Muscle of arm (tissue), 12 donors: ENCODE data around the gene EDRF1. TPM values are rescaled to one million over a fixed set of nuclear protein-coding genes. Genes with fewer than 3 reads are reported as not detected.
"Not testable (repeated sequence)": the region's sequence is repeated elsewhere in the genome, so short reads cannot be mapped to it uniquely, and the experiment has no call there.

Experiments used
- DNase-seq: peaks from one replicate; pipeline ENCODE4 v3.0.0-alpha.2; 2013
- polyA plus RNA-seq, 12 donors: library from polyadenylated mRNA; unstranded; fragments of 120-200 nt; gene quantifications; one replicate each; pipeline ENCODE4 v1.2.1, GENCODE V29; 2013; ENCODE audit not compliant: insufficient read length in 12 of 12

EDRF1 gene
- polyA plus RNA-seq, 12 donors, result 16.1 to 33.7 (median 24.3) TPM; not detected in 1

DNA sequence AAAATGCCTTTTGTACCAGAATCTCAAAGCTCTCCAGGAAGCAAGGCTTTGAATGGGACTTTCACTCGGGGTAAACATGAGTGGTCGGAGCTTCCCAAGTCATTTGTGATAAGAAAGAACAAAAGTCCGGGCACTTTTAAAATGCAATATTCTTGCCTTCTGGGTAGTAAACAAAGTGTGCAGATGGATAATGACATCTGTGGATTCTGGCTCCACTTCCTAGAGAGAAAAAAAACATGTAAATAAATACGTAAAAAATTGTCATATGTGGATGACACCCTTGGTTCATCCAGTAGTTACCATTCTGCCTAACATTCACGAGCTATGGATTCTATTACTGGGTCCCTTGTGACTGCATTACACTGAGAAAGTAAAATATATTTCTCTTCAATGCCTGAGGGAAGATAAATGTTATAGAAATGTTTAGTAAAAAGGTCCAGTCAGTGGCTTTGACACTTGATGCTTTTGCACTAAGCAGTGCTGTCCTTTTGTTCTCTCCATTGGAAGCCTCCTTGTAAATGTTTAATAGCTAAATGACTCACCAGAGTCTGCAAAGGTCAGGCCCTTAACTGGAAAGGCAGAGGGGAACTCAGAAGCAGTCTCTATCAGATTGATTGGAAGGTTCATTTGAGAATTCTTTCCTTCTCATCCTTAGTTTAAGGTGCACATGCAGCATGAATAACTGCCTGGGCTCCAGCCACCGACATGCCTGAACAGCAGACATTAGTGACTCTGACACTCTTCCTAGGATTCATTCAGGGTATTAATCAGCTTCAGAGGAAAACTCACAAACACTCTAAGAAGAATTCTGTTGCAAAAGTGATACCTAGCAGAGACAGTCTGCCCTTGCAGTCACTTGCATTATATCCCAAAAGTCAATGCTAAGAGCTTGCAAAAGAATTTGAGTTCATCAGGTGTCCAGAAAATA is 11.7 kb upstream of the EDRF1 start:
- DNase-seq, result no peak

DNA sequence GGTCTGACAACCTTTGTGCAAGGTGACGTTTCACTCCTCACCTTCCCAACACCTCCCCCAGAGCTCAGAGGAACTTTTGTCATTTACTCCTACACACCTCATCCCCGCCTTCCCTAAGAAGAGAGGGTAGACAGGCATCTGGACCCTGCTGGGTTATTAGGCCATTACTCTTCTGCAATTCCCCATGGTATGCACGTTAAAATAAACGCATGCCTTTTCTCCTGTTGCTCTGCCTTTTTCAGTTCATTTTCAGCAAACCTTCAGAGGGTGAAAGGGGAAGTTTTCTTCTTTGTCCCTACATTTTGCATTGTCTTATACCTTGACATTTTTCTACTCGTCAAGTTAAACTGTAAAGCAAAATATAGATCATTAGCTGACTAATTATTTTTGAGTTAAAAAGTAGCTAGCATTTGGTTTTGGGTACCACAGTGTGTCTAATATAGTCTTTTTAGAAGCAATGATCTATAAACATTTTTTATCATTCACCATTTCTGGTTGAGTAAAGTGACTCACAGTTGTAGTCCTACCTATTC is 10.5 kb upstream of the EDRF1 start:
- no peak for DNase-seq

DNA sequence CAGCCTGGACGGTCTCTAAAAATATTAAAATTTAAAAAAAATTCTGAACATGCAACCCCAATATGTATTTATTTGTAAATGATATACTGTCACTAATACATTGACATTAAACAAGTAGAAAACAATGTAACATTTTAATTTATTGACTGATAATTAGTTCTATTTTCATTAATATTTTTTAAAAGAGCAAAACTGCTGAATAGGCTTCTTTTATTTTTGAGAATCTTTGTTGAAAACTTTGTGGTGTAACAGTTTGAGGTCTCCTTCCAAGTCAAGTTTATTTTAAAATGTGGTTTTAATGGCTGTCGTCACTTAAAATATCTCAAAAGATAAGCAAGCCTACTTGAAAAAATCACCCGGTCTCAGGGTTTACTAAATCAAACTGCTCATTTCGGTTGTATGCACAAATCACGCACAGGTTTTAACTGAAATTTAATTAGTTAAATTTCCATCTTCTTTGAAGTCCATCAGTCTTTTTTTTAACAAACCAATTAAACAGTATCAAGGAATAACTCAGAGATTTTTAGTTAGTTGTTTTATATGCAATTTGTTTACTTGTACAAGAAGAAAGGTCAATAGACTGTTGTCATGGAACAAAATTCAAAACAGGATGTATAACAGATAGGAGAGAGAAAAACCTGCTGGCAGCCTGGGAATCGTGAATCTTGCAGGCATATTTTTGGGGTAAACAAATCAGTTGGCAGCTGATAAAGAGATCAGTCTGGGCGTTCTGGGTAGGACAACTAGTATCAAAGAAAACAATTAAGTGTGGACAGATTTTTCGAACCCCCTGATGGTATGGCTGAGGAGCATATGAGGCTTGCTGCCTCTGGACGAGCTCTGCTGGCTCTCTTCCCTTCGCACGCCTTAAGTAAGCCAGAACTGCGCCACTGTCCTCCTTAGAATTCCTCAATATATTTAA is 9.7 kb upstream of the EDRF1 start:
- DNase-seq, result no peak

DNA sequence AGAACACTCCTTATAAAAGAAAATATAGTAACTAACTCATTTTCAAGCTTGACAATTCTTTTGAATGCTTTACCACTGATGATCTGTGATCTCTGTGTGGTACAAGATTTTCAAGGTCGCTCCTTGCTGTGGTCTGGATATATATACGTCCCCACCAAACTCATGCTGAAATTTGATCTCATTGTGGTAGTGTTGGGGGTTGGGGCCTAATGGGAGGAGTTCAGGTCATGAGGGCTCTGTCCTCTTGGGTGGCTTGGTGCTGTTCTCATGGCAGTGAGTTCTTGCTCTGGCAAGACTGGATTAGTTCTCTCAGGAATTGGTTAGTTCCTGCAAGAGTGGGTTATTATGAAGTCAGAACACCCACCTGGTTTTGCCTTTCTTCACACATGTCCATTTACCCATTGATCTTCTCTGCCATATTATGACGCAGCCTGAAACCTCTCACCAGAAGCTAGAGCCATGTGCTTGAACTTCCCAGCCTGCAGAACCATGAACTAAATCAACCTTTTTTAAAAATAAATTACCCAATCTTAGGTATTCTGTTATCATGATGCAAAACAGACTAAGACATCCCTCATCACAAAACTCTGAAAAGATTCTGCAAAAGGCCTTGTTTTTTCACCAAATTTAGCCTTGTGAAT is 8.3 kb upstream of the EDRF1 start:
- no peak for DNase-seq

DNA sequence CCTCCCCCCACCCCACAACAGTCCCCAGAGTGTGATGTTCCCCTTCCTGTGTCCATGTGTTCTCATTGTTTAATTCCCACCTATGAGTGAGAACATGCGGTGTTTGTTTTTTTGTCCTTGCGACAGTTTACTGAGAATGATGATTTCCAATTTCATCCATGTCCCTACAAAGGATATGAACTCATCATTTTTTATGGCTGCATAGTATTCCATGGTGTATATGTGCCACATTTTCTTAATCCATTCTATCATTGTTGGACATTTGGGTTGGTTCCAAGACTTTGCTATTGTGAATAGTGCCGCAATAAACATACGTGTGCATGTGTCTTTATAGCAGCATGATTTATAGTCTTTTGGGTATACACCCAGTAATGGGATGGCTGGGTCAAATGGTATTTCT is 4.8 kb upstream of the EDRF1 start:
- not testable (repeated sequence) for DNase-seq

DNA sequence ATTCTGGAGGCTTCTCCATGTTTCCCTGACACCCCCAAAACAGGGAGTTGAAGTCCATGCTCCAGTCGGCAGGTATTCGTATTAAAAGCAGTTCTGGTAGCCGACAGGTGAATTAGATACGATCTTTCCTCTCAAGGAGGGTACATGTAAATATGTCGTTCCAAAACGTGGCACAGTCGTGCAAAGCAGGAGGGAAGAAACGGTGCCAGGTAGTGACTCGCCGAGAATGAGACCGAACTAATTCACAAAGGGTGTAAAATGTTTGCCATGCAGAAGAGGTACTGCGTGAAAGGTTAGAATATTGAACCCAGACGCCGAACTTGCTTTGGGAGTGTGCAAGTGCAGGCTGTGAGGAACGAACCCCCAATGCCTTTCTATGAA is 483 bp downstream of the EDRF1 start:
- DNase-seq, result no peak

DNA sequence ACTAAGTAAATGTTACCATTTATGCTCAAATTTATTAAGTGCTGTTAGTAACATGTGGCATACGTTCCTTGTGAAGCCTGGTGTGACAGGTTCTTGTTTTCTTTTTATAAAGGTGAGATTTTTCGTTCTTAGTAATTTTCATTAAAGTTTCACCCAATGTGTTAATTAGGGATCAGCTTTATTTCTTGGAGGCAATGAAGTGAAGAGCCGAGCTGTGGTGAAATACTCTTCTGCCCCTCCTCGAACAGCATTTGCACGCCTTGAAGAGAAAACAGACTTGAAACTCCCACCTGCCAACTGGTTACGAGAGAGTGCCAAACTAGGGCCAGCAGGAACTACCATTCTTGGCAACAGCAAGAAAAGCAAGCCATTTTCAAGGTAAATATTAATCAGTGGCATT is 1.5 kb downstream of the EDRF1 start:
- no peak for DNase-seq

DNA sequence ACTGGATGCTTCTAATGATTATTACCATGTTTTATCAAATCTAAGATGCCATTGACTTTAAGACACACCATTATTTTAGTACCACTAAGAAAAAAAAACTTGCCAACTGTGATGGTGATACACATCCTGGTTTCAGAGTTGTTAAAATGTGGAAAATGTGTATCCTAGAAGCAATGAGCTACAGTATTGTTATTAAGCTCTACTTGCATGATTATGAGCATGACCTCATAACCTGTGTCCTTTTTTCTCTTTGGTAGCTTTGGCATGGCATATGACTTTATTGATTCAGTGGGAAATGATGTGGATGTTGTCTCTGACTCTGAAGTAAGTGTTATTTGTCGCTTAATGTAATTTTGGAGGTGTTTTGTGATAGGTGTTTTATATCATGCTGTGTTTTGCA is 3.3 kb downstream of the EDRF1 start:
- no peak for DNase-seq

DNA sequence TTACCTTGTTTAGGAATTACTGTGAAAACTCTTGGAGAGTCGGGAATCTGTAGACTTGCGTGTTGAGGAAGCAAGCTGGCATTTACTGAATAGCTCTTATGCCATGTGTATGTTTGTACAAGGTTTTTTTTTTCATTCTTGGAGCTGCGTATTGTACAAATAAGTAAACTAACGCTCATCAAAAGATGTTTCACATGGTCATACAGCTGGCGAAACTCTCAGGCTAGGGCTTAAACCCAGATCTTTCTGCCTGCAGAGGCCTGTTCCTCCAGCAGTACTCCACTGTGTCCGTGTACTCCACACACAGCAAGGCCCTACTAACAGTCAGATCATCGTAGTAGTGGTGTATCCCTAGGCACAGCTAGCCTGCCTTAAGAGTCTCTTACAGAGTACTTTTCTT is 7.4 kb downstream of the EDRF1 start:
- DNase-seq, result no peak

DNA sequence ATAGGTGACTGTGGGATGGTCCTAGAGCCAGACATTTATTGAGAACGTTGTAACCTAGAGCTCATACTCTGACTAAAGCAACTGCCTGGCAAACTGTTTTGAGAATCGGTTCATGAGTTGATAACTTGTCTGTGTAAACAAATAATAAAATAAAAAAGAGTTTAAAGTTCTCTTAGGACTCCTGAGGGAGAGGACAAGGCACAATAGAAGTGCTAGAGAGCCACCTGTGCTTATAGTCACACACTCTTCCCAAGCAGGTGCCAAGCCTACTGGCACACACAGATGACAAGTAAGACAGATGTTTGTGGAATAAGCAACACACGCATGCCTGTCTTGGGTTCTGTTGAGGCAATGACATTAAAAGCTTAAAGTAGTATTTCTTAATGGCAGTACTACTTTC is 7.9 kb downstream of the EDRF1 start:
- DNase-seq, result no peak

DNA sequence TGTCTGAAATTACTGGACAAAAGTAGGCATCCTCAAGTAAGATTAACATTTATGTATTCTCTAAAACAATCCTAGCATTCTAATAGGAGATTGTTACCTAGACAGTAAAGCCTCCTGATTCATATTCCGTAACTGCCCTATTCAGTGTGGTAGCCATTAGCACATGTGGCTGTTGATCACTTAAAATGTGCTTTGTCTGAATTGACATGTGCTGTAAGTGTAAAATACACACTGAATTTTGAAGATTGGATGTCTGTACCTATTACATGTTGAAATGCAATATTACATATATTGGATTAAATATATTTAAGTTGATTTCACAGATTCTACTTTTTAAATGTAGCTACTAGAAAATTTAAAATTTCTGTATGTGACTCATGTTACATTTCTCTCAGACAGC is 14.6 kb downstream of the EDRF1 start:
- no peak for DNase-seq

DNA sequence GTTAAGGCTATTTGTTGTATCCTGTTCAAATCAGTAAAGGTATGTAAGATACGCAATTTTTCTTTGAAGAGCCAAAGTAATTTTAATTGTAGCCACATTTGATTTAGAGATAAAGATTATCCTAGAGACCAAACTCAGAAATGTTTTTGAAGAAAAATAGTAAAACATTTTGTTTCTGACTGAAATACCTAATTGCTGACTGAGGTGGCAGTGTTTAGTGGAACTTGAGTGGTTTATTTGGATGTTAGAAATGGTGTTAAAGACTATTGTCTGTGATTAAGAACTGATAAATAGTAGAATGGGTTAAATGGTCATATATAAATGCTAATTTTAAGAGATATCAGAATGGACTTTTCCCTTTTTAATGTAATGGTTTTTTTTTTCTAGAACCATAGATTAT is 15.3 kb downstream of the EDRF1 start:
- DNase-seq, result no peak

DNA sequence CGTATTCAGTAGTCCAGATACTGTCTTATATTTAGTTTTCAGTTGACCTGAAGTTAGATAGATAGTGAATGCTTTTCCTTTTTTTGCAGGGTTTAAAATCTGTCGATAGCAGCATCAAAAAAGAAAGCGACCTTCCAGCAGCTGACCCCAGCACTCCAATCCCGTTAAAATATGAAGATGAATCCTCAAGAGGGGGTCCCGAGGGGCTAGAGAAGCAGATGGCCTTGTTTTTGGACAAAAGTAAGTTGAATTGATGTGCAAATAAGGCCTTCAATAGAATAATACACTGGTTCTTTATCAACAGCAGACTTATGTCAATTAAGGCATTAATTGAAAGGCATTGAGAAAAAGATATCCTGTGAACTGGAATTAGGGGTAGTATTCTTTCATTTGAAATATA is 18.7 kb downstream of the EDRF1 start:
- no peak for DNase-seq

DNA sequence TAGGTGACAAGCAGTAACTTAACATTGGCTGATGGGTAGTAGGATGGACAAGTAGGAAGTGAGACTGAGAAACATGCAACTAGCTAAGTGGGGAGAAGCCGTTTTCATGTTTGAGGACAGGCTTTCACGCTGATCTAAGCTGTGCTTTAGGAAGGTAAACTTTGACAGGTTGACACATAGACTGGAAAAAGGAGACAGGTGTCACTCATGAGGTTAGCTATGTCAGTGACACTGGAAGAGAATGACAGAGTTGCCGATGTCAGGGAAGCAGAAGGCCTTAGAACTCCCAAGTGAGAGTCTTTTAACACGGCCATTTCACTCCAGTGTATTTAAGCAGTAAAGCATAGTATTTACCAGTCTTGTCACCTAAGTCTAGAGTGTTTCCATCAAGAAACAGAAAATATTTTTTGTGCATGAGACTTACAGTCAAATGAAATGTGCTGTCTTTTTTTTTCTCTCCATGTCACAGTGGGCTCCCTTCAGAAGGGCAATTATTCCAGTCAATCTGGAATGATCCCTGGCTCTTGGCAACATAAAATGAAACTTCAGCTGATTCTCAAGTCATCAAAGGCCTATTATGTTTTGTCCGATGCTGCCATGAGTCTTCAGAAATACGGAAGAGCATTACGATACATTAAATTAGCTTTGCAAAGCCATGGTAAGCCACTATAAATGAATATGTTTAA is 20.6 kb downstream of the EDRF1 start:
- no peak for DNase-seq

DNA sequence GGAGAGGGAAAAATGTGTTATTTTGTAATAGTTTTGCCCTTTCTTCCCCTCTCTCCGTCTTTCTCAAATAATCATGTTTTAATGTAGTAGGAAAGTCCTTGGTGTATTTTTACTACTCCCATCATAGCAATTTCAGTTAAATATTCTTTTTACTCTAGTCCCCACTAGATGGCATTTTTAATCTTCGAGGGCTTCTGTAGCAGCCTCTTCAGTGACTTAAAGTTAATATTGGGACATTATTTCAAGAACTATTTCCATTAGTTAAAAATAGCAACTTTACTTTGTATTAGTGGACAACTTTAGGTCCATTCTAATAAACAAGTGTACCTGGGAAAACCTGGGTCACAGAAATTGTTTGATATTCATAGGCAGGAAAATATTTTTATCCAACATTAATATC is 23.0 kb downstream of the EDRF1 start:
- no peak for DNase-seq

DNA sequence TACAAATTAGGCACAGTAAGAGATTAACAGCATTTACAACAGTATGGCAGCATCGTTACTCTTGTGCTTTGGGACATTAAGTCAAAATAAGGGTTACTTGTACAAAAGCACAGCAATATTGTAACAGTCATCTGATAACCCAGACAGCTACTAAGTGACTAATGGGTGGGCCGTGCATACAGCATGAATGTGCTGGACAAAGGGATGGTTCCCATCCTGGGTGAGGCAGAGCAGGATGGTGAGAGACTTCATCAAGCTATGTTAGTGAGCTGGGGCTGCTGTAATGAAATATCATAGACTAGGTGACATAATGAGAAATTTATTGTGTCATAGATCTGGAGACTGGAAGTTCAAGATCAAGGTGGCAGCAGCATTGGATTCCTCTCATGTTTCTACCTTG is 25.4 kb downstream of the EDRF1 start:
- DNase-seq, result no peak

DNA sequence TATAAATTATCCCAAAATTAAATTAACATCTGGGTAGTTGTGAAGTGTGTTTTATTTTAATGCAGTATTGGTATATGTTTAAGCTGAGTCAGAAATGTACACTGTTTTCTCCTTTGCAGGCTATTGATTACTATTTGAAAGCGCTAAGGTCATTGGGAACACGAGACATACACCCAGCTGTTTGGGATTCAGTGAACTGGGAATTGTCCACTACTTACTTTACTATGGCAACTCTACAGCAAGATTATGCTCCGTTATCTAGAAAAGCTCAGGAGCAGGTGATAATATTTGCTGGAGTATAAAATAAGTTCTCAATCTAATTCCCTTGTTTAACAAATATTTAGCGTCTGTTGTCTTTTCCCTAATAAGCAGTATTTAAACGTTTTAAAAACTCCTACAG is 27.9 kb downstream of the EDRF1 start:
- no peak for DNase-seq

DNA sequence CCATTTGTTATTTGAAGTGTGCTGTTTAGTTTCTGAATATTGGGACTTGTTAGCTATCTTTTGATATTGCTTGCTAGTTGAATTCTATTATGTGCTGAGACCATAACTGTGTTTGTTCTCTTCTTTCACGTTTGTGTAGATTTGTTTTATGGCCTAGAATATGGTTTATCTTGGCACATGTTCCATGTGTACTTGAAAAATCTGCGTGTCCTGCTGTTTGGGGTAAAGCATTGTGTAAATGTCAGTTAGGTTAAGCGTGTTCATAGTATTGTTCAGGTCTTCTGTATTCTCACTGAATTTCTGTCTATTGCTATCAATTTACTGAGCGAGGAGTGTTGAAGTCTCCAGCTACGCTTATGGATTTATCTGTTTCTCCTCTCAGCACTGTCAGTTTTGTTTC is 36.7 kb downstream of the EDRF1 start:
- no peak for DNase-seq

DNA sequence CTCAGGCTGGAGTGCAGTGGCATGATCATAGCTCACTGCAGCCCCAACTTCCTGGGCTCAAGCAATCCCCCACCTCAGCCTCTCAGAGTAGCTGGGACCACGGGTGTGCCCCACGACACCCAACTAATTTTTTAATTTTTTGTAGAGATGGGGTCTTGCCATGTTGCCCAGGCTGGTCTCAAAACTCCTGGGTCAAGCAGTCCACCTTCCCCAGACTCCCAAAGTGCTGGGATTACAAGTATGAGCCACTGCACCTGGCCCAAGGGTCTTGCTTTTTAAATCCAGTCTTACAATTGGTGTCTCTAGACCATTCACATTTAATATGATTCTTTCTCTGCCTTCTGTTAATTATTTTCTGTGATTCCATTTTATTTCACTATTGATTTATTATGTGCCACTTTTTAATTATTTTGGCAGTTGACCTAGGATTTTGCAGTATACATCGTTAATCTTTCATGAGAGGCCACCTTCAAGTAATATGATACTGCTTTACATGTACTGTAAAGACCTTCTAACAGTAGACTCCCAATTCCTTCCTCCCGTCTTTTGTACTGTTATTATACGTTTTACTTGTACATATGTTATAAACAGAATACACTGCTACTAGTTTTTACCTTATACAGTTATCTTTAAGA is 37.5 kb downstream of the EDRF1 start:
- DNase-seq, result no peak

DNA sequence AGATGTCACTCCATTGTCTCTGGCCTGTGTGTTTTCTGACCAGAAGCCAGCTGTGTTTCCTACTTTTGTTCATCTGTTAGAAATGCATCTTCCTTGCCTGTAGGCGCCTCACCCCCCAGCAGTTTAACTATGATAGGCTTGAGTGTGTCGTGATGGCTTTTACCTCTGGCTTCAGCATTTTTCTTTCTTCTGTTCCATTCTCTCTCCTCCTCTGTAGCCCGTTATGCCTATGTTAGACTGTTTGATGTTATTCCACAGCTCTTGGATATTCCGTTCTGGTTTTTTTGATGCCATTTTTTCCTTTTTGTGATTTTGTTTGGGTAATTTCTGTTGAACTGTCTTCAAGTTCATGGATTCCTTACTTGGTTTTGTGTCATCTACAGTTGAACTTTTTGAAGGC is 38.2 kb downstream of the EDRF1 start:
- DNase-seq, result no peak

DNA sequence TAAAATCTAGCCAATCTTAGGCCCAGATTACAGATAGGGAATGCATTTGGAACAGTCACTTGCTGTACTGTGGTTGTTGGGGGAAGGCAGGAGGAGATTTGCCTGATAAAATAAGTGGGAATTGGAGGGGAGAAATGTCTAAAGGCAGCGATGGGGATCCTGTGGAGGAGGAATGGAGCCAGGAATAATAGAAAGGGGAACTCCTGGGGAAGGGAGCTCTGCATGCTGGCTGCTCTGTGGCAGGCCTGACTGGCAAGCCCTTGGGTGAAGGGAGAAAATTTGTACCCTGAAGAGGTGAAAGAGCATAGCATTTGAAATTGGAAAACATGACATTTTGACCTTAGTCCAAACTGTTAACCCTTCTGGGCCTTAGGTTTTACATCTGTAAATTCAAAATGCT is 42.5 kb downstream of the EDRF1 start:
- DNase-seq, result no peak
